GM06990 (cell line): Measurements from ENCODE around the gene CEP104.

Experiments used
- DNase-seq: peaks from one replicate; pipeline ENCODE4 v3.0.0-alpha.2; 2011; ENCODE audit not compliant: insufficient read length; ENCODE audit errors: extremely low read depth
- H3K27me3 ChIP-seq: replicated peaks from 2 replicates; pipeline ENCODE4 v1.6.0; 2011; ENCODE audit warnings: low read length; ENCODE audit not compliant: control insufficient read depth, insufficient read depth
- H3K36me3 ChIP-seq: 2 replicates; pipeline ENCODE4 v1.5.1; 2011; ENCODE audit warnings: low read length; ENCODE audit not compliant: control insufficient read depth, insufficient read depth
- H3K4me3 ChIP-seq: replicated peaks from 2 replicates; pipeline ENCODE4 v1.5.1; 2011; ENCODE audit warnings: low read depth, mild to moderate bottlenecking, control low read depth, low read length
- CTCF ChIP-seq: IDR thresholded peaks from 2 replicates; pipeline ENCODE4 v1.5.1; 2011; ENCODE audit warnings: low read length, control low read depth, mild to moderate bottlenecking, inconsistent platforms; ENCODE audit not compliant: insufficient read depth, poor library complexity, severe bottlenecking

The CEP104 gene

GRCh38 chr1:3879099-3879498 lies 22.1 kb upstream of the CEP104 start:
- Histone ChIP-seq H3K4me3 (no peak overlapping the region), H3K27me3 (no peaks in the 10 kb centered on the region), H3K36me3 (peaks cover 9% of the 10 kb centered on the region)
- DNase-seq = no peak
- TF ChIP-seq CTCF = no peak

GRCh38 chr1:3876716-3877115 lies 19.7 kb upstream of the CEP104 start:
- Histone ChIP-seq H3K36me3 (peaks cover 12% of the 10 kb centered on the region), H3K4me3 (no peak overlapping the region), H3K27me3 (no peaks in the 10 kb centered on the region)
- TF ChIP-seq CTCF = no peak
- no peak for DNase-seq

GRCh38 chr1:3874736-3875135 lies 17.7 kb upstream of the CEP104 start:
- no peaks in the 10 kb centered on the region for H3K27me3 ChIP-seq
- H3K36me3 ChIP-seq = peaks cover 8% of the 10 kb centered on the region
- no peak overlapping the region for H3K4me3 ChIP-seq
- no peak for TF ChIP-seq CTCF
- DNase-seq = no peak

GRCh38 chr1:3872546-3872945 lies 15.5 kb upstream of the CEP104 start:
- no peak for TF ChIP-seq CTCF
- peaks cover 15% of the 10 kb centered on the region for H3K36me3 ChIP-seq
- no peak for DNase-seq
- no peaks in the 10 kb centered on the region for H3K27me3 ChIP-seq
- H3K4me3 ChIP-seq = no peak overlapping the region

GRCh38 chr1:3871451-3871805 lies 14.4 kb upstream of the CEP104 start:
- no peak for DNase-seq
- TF ChIP-seq CTCF = no peak
- Histone ChIP-seq H3K36me3 (peaks cover 14% of the 10 kb centered on the region), H3K4me3 (no peak overlapping the region), H3K27me3 (no peaks in the 10 kb centered on the region)

GRCh38 chr1:3869751-3870301 lies 12.8 kb upstream of the CEP104 start:
- no peak for DNase-seq
- Histone ChIP-seq H3K36me3 (peaks cover 16% of the 10 kb centered on the region), H3K4me3 (no peak overlapping the region), H3K27me3 (no peaks in the 10 kb centered on the region)
- no peak for TF ChIP-seq CTCF
